Upper lobe of left lung (tissue), 6 donors: ENCODE data around the gene TGM4. TPM values are rescaled to one million over a fixed set of nuclear protein-coding genes. Genes with fewer than 3 reads are reported as not detected.
"Not testable (repeated sequence)": the region's sequence is repeated elsewhere in the genome, so short reads cannot be mapped to it uniquely, and the experiment has no call there.

Source experiments
- ATAC-seq, 2 donors: fragments of 200-7000 bp; cut with Tn5 transposase; one replicate each; pipeline ENCODE4 v1.9.1; 2022; ENCODE audit warnings: mild to moderate bottlenecking in 2 of 2, moderate library complexity in 2 of 2; ENCODE audit not compliant: low FRiP score in 2 of 2
- DNase-seq, 2 donors: peaks; one replicate each; pipeline ENCODE4 v3.0.0-alpha.2; 2019 to 2020
- H3K27ac ChIP-seq, 4 donors: fragments of 200-600 bp; sonication (generic); one replicate each; pipeline ENCODE4 v1.5.1; 2016 to 2019
- H3K27me3 ChIP-seq, 4 donors: fragments of 200-600 bp; sonication (generic); one replicate each; pipeline ENCODE4 v1.5.1; 2017 to 2019
- H3K36me3 ChIP-seq, 4 donors: fragments of 200-600 bp; sonication (generic); one replicate each; pipeline ENCODE4 v1.5.1; 2016 to 2019
- H3K4me1 ChIP-seq, 4 donors: fragments of 200-600 bp; sonication (generic); one replicate each; pipeline ENCODE4 v1.5.1; 2018 to 2019
- H3K4me3 ChIP-seq, 4 donors: fragments of 200-600 bp; sonication (generic); one replicate each; pipeline ENCODE4 v1.5.1; 2017 to 2019; ENCODE audit warnings: mild to moderate bottlenecking in 2 of 4, moderate library complexity in 1 of 4
- H3K9me3 ChIP-seq, 4 donors: fragments of 200-600 bp; sonication (generic); one replicate each; pipeline ENCODE4 v1.5.1; 2018 to 2019
- EP300 ChIP-seq, 4 donors: sonication (generic); formaldehyde crosslinking; IDR thresholded peaks; one replicate each; pipeline ENCODE4 v1.5.1; 2017; ENCODE audit warnings: antibody characterized with exemption in 4 of 4, control low read depth in 2 of 4
- POLR2A ChIP-seq, 4 donors: fragments of 450-650 bp; IDR thresholded peaks; one replicate each; pipeline ENCODE4 v1.5.1; 2016 to 2017; ENCODE audit warnings: antibody characterized with exemption in 4 of 4, mild to moderate bottlenecking in 2 of 4
- POLR2AphosphoS5 ChIP-seq, 2 donors: sonication (generic); formaldehyde crosslinking; IDR thresholded peaks; one replicate each; pipeline ENCODE4 v1.5.1; 2017; ENCODE audit warnings: antibody characterized with exemption in 2 of 2
- WGBS, 2 donors: methylation state at CpG; one replicate each; pipeline ENCODE4 v1.1.5; 2017 to 2018; 5-methylcytosine and 5-hydroxymethylcytosine counted together
- total RNA-seq, 6 donors: library from RNA; depleted of rRNA in 4 of 6; stranded (reverse); fragments of >200 nt in 4 of 6; gene quantifications; one replicate each; pipeline versions ENCODE4 v1.1.0 to v1.2.1, GENCODE V29; 2016 to 2021
- TF ChIP-seq, protein P1 (sequence below), 6 experiments: fragments of 450-650 bp in 4 of 6; fragments of 200-600 bp in 2 of 6; sonication (generic) in 2 of 6; IDR thresholded peaks; one replicate each; pipeline ENCODE4 v1.5.1; 2016 to 2019; ENCODE audit warnings: antibody characterized with exemption in 6 of 6
- donor health status: DM: no; HTN: no; CAD: no; lungs with moderate emphysema.
- donor health status: DM: no; HTN: yes; CAD: no; lungs with severe emphysema.

TGM4 gene
- total RNA-seq, 6 donors from 2014 or later, result not detected

GRCh38 chr3:44845528-44846520, 28.6 kb upstream of the TGM4 start:
- H3K4me3 ChIP-seq, result no peak overlapping the region
- no peaks in the 10 kb centered on the region for H3K9me3 ChIP-seq
- H3K27me3 ChIP-seq, result no peaks in the 10 kb centered on the region
- ATAC-seq (peak in 1 of 2 donors; percentile 34), DNase-seq (no peak)
- no peaks in the 10 kb centered on the region for H3K4me1 ChIP-seq
- H3K27ac ChIP-seq, result no peak overlapping the region
- 63 to 77% methylated on average over 7 of the region's 7 CpGs for WGBS, 2 donors
- no peaks in the 10 kb centered on the region for H3K36me3 ChIP-seq
- TF ChIP-seq, protein P1, sequence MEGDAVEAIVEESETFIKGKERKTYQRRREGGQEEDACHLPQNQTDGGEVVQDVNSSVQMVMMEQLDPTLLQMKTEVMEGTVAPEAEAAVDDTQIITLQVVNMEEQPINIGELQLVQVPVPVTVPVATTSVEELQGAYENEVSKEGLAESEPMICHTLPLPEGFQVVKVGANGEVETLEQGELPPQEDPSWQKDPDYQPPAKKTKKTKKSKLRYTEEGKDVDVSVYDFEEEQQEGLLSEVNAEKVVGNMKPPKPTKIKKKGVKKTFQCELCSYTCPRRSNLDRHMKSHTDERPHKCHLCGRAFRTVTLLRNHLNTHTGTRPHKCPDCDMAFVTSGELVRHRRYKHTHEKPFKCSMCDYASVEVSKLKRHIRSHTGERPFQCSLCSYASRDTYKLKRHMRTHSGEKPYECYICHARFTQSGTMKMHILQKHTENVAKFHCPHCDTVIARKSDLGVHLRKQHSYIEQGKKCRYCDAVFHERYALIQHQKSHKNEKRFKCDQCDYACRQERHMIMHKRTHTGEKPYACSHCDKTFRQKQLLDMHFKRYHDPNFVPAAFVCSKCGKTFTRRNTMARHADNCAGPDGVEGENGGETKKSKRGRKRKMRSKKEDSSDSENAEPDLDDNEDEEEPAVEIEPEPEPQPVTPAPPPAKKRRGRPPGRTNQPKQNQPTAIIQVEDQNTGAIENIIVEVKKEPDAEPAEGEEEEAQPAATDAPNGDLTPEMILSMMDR (IDR thresholded peaks at IDR 0.05), result no peak
- no peak for TF ChIP-seq POLR2AphosphoS5 (IDR thresholded peaks at IDR 0.05)
- TF ChIP-seq EP300 (IDR thresholded peaks at IDR 0.05), result no peak
- no peak for TF ChIP-seq POLR2A (IDR thresholded peaks at IDR 0.05)

DNA sequence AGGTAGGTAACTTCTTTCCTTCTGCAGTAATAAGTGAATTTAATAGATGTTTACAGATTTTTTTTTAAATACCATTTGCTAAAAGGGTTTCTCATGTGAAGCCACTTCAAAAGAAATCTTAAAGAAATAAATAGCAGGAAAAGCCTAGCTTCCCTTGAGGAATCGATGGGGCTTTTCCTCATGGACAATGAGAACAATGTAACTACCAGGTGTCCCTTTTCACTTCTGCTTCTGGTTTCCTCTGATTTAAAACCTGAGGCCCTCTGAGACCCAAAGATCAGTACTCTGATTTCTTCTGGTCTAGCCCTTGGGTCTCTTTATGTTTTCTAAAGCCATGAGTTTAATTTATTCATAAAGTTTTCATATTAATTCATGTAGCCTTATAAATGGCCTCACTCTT, 25.8 kb upstream of the TGM4 start:
- 76 to 84% methylated on average over 1 of the region's 1 CpG for WGBS, 2 donors

DNA sequence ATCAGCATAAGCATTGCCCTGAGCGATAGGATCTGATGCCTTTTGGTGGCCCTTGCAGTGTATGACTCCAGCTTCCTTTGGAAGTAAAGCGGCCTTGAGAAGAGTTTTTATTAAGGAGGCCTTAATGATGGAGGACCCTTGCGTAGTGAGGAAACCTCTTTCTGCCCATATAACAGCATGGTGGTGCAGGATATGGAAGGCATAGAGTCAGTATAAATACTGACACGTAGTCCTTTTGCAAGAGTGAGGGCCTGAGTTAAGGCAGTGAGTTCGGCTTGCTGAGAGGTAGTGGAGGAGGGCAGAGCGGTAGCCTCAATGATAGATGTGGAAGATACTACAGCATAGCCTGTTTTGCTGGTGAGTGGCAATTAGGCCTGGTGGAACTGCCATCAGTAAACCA, 17.7 kb upstream of the TGM4 start:
- H3K27ac ChIP-seq, H3K4me3 ChIP-seq, H3K27me3 ChIP-seq, H3K36me3 ChIP-seq, ATAC-seq, H3K4me1 ChIP-seq, DNase-seq: not testable (repeated sequence)
- peaks cover 0 to 11% (median 0%) of the 10 kb centered on the region in 4 donors for H3K9me3 ChIP-seq
- WGBS, 2 donors, result 97 to 99% methylated on average over 6 of the region's 6 CpGs

More for the DNA sequence above, 25.8 kb upstream of the TGM4 start:
- no peaks in the 10 kb centered on the region for H3K27me3 ChIP-seq
- DNase-seq (no peak), ATAC-seq (no peak)
- H3K4me3 ChIP-seq, result no peak overlapping the region
- no peak overlapping the region for H3K27ac ChIP-seq
- H3K4me1 ChIP-seq, result no peaks in the 10 kb centered on the region
- H3K9me3 ChIP-seq, result no peaks in the 10 kb centered on the region
- H3K36me3 ChIP-seq, result no peaks in the 10 kb centered on the region
- no peak for TF ChIP-seq POLR2A (IDR thresholded peaks at IDR 0.05)
- no peak for TF ChIP-seq POLR2AphosphoS5 (IDR thresholded peaks at IDR 0.05)
- TF ChIP-seq, protein P1 (IDR thresholded peaks at IDR 0.05), result no peak
- no peak for TF ChIP-seq EP300 (IDR thresholded peaks at IDR 0.05)

DNA sequence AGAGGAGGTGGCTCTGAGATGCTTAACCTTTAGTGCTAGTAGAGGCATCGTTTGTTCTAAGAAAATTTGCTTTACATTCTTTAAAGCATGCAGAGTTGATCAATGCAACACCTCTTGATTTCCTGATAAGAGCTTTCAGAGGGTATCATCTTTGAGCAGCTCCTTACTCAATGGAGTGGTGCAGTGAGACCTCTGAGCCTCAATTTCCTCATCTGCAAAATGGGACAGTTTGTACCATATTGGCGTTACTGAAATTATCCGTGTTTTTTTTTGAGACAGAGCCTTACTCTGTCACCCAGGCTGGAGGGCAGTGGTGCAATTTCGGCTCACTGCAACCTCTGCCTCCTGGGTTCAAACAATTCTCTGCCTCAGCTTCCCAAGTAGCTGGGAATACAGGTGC, 14.3 kb upstream of the TGM4 start:
- DNase-seq (no peak), ATAC-seq (no peak)
- Histone ChIP-seq H3K27ac (no peak overlapping the region), H3K36me3 (no peaks in the 10 kb centered on the region), H3K9me3 (peaks cover 0 to 11% (median 0%) of the 10 kb centered on the region in 4 donors), H3K27me3 (no peaks in the 10 kb centered on the region), H3K4me3 (no peak overlapping the region), H3K4me1 (peaks cover 7 to 16% (median 9%) of the 10 kb centered on the region in 4 donors)
- 93 to 97% methylated on average over 4 of the region's 4 CpGs for WGBS, 2 donors
- TF ChIP-seq, protein P1 (IDR thresholded peaks at IDR 0.05), result no peak

- Histone ChIP-seq H3K27ac (peak within 1 kb of the TSS; percentile 92 to 95 (median 92)), H3K9me3 (peaks cover 0 to 4% (median 0%) of the 10 kb centered on the region in 4 donors), H3K4me1 (peaks cover 7 to 16% (median 9%) of the 10 kb centered on the region in 4 donors), H3K27me3 (no peaks in the 10 kb centered on the region), H3K4me3 (peak within 1 kb of the TSS; percentile 53 to 84 (median 73)), H3K36me3 (no peaks in the 10 kb centered on the region)
- WGBS, 2 donors, result 1 to 34% methylated on average over 5 to 55 of the region's 91 CpGs
- DNase-seq (peak; percentile 90 to 99), ATAC-seq (peak; percentile 96 to 99)
- TF ChIP-seq POLR2AphosphoS5 (IDR thresholded peaks at IDR 0.05) (peak; percentile 78 to 80), EP300 (IDR thresholded peaks at IDR 0.05) (peak in 1 of 4 donors; percentile 45), POLR2A (IDR thresholded peaks at IDR 0.05) (peak; percentile 75 to 90 (median 84))
- TF ChIP-seq, protein P1 (IDR thresholded peaks at IDR 0.05), result peak in 3 of 6 experiments; percentile 25 to 28 (median 26)
Measured at GRCh38 chr3:44861412-44862225, 12.8 kb upstream of the TGM4 start, which contains the start of gene TMEM42. Gene TMEM42 (plus strand): TSS chr3:44861912. CDS start chr3:44861925, 13 bp downstream.
